Calu3 (cell line): ENCODE measurements around the gene MAP3K8. TPM values are rescaled to one million over a fixed set of nuclear protein-coding genes. Genes with fewer than 3 reads are reported as not detected.

ENCODE experiments used
- Bru-seq: library from RNA; stranded (reverse); fragments of 400-500 nt; gene quantifications from one replicate; lab custom pipeline; 2021; lab: Mats Ljungman, UMichigan
- BruChase-seq, 2 experiments: library from RNA; stranded (reverse); fragments of 400-500 nt; gene quantifications; one replicate each; lab custom pipeline; 2021; lab: Mats Ljungman, UMichigan
- BruUV-seq: library from RNA; stranded (reverse); fragments of 400-500 nt; replicated peaks from 2 replicates; lab custom pipeline; 2021; lab: Mats Ljungman, UMichigan
- CTCF ChIA-PET: fragments of 300-600 bp; sonication (Branson Sonifier 250); formaldehyde crosslinking; loops from one replicate; lab custom pipeline; 2022; ENCODE audit warnings: antibody characterized with exemption; lab: Charles Lee
- DNase-seq: peaks from one replicate; pipeline ENCODE4 v3.0.0; 2022
- H3K27ac Mint-ChIP-seq: one replicate; pipeline ENCODE4 v1.8.0; 2022; ENCODE audit warnings: mixed read lengths; ENCODE audit not compliant: unreplicated experiment
- H3K27me3 Mint-ChIP-seq: one replicate; pipeline ENCODE4 v1.8.0; 2022; ENCODE audit warnings: mixed read lengths; ENCODE audit not compliant: unreplicated experiment
- H3K36me3 Mint-ChIP-seq: one replicate; pipeline ENCODE4 v1.8.0; 2022; ENCODE audit warnings: mild to moderate bottlenecking, moderate library complexity, mixed read lengths; ENCODE audit not compliant: insufficient read depth, unreplicated experiment
- H3K4me1 Mint-ChIP-seq: one replicate; pipeline ENCODE4 v1.8.0; 2022; ENCODE audit warnings: mild to moderate bottlenecking, low read depth, mixed read lengths; ENCODE audit not compliant: unreplicated experiment
- H3K4me3 Mint-ChIP-seq: one replicate; pipeline ENCODE4 v1.8.0; 2022; ENCODE audit warnings: mild to moderate bottlenecking, low read depth, moderate library complexity, mixed read lengths; ENCODE audit not compliant: unreplicated experiment
- H3K9me3 Mint-ChIP-seq: one replicate; pipeline ENCODE4 v1.8.0; 2022; ENCODE audit warnings: low read depth, mixed read lengths; ENCODE audit not compliant: unreplicated experiment
- CTCF ChIP-seq: fragments of 200-600 bp; IDR thresholded peaks from one replicate; pipeline ENCODE4 v1.8.0; 2022; ENCODE audit warnings: antibody characterized with exemption; ENCODE audit not compliant: unreplicated experiment
- intact Hi-C: fragments of 100-400 bp; cut with micrococcal nuclease; formaldehyde crosslinking; loops from one replicate; pipeline ENCODE4 v1.10.0; 2022; ENCODE audit not compliant: unreplicated experiment
- long read RNA-seq: library from polyadenylated mRNA; stranded (forward); transcript quantifications from one replicate; pipeline ENCODE4 v2.0.0, GENCODE V29; 2022
- total RNA-seq: library from RNA; stranded (reverse); gene quantifications from 2 replicates; pipeline ENCODE4 v1.2.3, GENCODE V29; 2022

The MAP3K8 gene
- total RNA-seq, result 13.2 and 20.6 TPM in 2 replicates
- percentile 77 among the genes with signal in this experiment for Bru-seq, nascent RNA
- percentile 56 among the genes with signal in this experiment for BruChase-seq, experiment 1, labeled RNA remaining after a 6-hour chase
- percentile 61 among the genes with signal in this experiment for BruChase-seq, experiment 2, labeled RNA remaining after a 2-hour chase
- long read RNA-seq, partial matches to known transcripts, result 4 of 19 reads
- long read RNA-seq, other reads (novel, unspliced or antisense), result 11 of 19 reads

- Mint-ChIP-seq H3K4me1 (peaks cover 39% of the 10 kb centered on the region), H3K27me3 (no peaks in the 10 kb centered on the region), H3K9me3 (no peaks in the 10 kb centered on the region), H3K36me3 (peaks cover 57% of the 10 kb centered on the region), H3K4me3 (peak within 1 kb of the TSS; percentile 96), H3K27ac (peak within 1 kb of the TSS; percentile 95)
- peak; percentile 88 for DNase-seq
- CTCF ChIA-PET, result interaction anchor here (0.8 to 2.7 kb wide), 3 partner anchors 11 to 157 kb away, joined by 3 to 9 read pairs (median 4); no protein-coding TSS in a partner anchor
- no peak for TF ChIP-seq CTCF
- intact Hi-C loops, result loop anchor here (2.0 kb wide), 1 partner anchor 19 kb away; no protein-coding TSS in a partner anchor
- BruUV-seq, result no TSS peak
Observed at GRCh38 chr10:30433730-30434272, at the start of gene MAP3K8. Gene MAP3K8, plus strand, starts transcription at chr10:30434184. Its CDS starts 4,755 bp downstream, at chr10:30438939.

- no peak overlapping the region for H3K4me3 Mint-ChIP-seq
- peak; percentile 50 for DNase-seq
- H3K36me3 Mint-ChIP-seq, result no peaks in the 10 kb centered on the region
- H3K4me1 Mint-ChIP-seq, result peaks cover 31% of the 10 kb centered on the region
- H3K27me3 Mint-ChIP-seq, result peaks cover 15% of the 10 kb centered on the region
- no TSS peak for BruUV-seq
- peak; percentile 52 for TF ChIP-seq CTCF
- H3K27ac Mint-ChIP-seq, result peak overlapping the region; percentile 19
- no peaks in the 10 kb centered on the region for H3K9me3 Mint-ChIP-seq
- CTCF ChIA-PET, result interaction anchor here (0.5 to 1.4 kb wide), 8 partner anchors 25 to 387 kb away, joined by 3 to 20 read pairs (median 4); partner anchors contain the start of gene MTPAP
- intact Hi-C loops, result no loop called here
Observed at GRCh38 chr10:30384701-30385201, 49.2 kb upstream of the MAP3K8 start.

GRCh38 chr10:30386801-30387588 lies 47.0 kb upstream of the MAP3K8 start:
- DNase-seq, result no peak
- CTCF ChIA-PET, result interaction anchor here (1.0 kb wide), 1 partner anchor 27 kb away, joined by 7 read pairs; no protein-coding TSS in a partner anchor
- Mint-ChIP-seq H3K27me3 (no peaks in the 10 kb centered on the region), H3K27ac (no peak overlapping the region), H3K4me3 (no peak overlapping the region), H3K4me1 (peaks cover 31% of the 10 kb centered on the region), H3K36me3 (no peaks in the 10 kb centered on the region), H3K9me3 (no peaks in the 10 kb centered on the region)
- intact Hi-C loops, result no loop called here
- TF ChIP-seq CTCF, result no peak
- BruUV-seq, result no TSS peak

- H3K4me1 Mint-ChIP-seq, result peaks cover 31% of the 10 kb centered on the region
- DNase-seq, result peak; percentile 56
- CTCF ChIA-PET, result interaction anchor here (1.0 to 1.3 kb wide), 2 partner anchors 28 to 203 kb away, joined by 4 to 7 read pairs; no protein-coding TSS in a partner anchor
- no peaks in the 10 kb centered on the region for H3K27me3 Mint-ChIP-seq
- H3K4me3 Mint-ChIP-seq, result no peak overlapping the region
- no TSS peak for BruUV-seq
- TF ChIP-seq CTCF, result peak; percentile 18
- H3K9me3 Mint-ChIP-seq, result no peaks in the 10 kb centered on the region
- intact Hi-C loops, result no loop called here
- no peaks in the 10 kb centered on the region for H3K36me3 Mint-ChIP-seq
- no peak overlapping the region for H3K27ac Mint-ChIP-seq
Observed at GRCh38 chr10:30387646-30388243, 46.2 kb upstream of the MAP3K8 start.
